Measurements from ENCODE around the gene PCBD1.
"Not testable (repeated sequence)": the region's sequence is repeated elsewhere in the genome, so short reads cannot be mapped to it uniquely, and the experiment has no call there.

PCBD1 gene

DNA sequence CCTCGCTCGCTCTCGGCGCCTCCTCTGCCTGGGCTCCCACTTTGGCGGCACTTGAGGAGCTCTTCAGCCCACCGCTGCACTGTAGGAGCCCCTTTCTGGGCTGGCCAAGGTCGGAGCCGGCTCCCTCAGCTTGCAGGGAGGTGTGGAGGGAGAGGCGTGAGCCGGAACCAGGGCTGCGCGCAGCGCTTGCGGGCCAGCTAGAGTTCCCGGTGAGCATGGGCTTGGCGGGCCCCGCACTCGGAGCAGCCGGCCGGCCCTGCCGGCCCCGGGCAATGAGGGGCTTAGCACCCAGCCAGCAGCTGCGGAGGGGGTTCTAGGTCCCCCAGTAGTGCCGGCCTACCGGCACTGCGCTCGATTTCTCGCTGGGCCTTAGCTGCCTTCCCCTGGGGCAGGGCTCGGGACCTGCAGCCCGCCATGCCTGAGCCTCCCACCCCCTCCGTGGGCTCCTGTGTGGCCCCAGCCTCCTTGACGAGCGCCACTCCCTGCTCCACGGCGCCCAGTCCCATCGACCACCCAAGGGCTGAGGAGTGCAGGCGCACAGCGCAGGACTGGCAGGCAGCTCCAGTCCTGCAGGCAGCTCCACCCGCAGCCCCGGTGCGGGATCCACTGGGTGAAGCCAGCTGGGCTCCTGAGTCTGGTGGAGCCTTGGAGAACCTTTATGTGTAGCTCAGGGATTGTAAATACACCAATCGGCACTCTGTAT is 26.7 kb downstream of the PCBD1 start:
- not testable (repeated sequence) for DNase-seq

GRCh38 chr10:70858759-70859158 is 29.6 kb downstream of the PCBD1 start:
- no peak for DNase-seq

- no peak for DNase-seq
Measured at GRCh38 chr10:70856454-70856853, 31.9 kb downstream of the PCBD1 start.

- DNase-seq = no peak
Measured at GRCh38 chr10:70853457-70853856, 34.9 kb downstream of the PCBD1 start.

GRCh38 chr10:70853038-70853437 is 35.3 kb downstream of the PCBD1 start:
- DNase-seq = no peak

- no peak for DNase-seq
Measured at GRCh38 chr10:70851597-70852475, 36.5 kb downstream of the PCBD1 start.

GRCh38 chr10:70850097-70850496 is 38.3 kb downstream of the PCBD1 start:
- DNase-seq = no peak

GRCh38 chr10:70849582-70850016 is 38.8 kb downstream of the PCBD1 start:
- no peak for DNase-seq

GRCh38 chr10:70847659-70848360 is 40.6 kb downstream of the PCBD1 start:
- DNase-seq = no peak

DNA sequence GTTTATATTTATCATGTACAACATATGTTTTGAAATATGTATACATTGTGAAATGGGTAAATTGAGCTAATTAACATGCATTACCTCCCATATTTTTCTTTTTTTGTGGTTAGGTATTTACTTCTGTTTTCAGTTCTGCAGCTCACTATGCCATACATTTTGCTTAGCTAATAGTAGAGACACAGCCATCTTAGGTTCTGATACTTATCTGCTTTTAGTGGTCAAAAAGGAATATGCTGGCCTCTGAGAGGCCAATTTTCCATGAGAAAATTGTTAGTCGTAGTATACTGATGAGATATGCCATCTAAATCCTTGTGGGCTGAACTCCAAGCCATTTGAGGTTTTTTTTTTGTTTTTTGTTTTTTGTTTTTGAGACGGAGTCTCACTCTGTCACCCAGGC is 41.6 kb downstream of the PCBD1 start:
- DNase-seq = no peak

DNA sequence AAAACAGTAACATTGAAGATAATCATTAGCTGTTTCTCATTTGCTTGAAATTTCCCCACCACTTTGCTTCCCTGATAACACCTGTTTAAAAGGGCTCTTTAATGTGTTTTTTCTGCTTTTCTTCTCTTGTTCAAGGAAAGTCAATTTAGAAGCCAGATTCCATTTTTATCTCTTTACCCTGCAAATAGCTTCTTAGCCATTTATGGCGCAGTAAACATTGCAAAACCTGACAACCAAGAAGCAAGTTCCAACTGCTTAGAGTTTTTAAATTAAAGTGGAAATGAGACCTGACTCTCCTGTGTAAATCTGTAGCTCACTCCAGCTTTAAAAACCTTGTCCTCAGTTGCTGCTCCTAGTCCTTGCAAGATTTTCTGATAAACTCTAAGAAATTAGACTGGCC is 42.5 kb downstream of the PCBD1 start:
- no peak for DNase-seq

DNA sequence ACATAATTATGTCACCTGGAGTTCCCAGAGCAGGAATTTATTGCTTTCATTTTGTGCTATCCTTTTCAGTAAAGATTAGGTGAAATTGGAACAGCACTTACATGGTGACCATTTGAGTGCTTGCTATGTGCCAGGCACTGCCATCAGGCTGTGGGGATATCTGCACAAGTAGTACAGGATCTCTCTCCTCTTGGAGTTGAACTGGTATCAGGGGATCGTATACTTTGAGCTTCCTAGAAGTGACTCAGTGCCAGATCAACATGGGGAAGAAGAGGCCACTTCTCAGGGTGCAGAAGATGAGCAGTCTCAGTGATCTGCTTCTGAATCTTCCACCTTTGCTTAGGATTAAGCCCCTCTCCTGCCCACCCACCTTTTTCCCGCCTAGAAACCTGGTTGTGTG is 43.1 kb downstream of the PCBD1 start:
- DNase-seq = no peak

DNA sequence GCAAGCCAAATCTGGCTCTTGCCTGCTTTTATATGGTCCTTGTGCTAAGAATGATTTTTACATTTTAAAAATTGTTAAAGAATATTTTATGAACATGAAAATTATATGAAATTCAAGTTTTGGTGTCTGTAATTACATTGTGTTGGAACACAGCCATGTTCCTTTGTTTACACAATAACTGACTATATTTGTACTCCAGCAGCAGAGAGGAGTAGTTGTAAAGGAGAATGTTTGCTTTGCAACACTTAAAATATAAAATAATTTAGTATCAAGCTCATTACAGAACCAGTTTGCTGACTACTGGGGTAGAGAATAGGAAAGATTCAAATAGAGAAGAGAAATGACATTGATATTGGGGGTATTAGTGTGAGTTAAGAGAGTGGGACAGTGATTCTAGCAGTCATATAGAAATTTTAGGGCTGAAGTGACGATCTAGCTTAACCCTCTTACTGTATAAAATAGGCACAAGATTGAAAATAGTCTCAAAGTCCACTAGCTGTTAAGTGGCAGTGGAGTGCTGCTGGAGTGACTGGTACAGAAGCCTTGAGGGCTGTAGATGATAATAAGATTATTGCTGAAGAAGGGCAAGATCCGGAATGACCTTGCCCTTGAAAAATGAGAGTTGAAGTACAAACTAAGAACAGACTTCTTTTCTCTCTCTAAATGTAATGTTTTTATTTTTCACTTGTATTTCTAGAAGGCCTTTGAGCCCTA is 44.4 kb downstream of the PCBD1 start:
- DNase-seq = no peak

GRCh38 chr10:70843333-70843732 is 45.0 kb downstream of the PCBD1 start:
- DNase-seq = no peak

DNA sequence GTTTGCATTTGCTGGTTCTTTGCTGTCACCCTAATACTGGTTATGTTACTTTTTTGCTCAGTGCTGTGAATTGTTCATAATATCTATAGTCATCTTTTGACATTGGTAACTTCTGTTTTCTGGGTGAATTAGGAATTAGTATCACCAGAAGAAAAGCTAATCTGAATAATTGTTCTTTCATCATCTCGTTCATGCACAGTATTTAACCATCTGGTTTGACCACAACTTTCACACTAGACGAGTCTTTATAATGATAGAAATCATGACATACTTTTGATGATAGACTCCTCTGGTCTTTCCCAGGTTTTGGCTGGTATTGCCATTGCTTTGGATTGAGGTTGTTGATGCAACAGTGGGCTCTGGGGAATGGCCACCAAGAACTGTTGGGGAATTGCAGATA is 47.5 kb downstream of the PCBD1 start:
- no peak for DNase-seq

DNA sequence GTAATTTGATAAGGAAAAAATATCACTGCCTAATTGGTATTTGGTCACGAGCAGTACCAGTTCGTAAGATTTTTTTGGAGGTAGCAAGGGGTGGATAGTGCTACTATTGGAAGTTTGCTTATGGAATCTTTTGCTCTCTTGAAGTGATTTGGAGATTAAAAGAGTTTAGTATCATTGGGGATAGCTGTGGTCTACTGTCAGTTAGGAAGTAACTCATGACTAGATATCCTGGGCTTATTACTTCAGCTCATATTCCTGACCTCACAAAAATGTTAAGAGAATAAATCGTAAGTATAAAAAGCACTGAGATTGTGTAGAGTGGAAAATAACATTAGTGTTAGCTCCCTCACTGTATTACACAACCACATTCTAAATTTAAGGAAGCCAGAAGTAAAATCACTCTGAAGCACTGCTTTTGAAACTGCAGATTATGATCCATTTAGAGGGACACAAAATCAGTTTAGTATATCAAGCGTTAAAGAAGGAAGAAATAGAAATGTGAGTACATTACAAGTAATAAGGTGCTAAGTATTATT is 50.0 kb downstream of the PCBD1 start:
- no peak for DNase-seq

- DNase-seq = no peak
Measured at GRCh38 chr10:70837660-70838059, 50.7 kb downstream of the PCBD1 start.

- no peak for DNase-seq
Measured at GRCh38 chr10:70836319-70836718, 52.0 kb downstream of the PCBD1 start.

GRCh38 chr10:70834441-70835151 is 53.8 kb downstream of the PCBD1 start:
- DNase-seq = no peak

DNA sequence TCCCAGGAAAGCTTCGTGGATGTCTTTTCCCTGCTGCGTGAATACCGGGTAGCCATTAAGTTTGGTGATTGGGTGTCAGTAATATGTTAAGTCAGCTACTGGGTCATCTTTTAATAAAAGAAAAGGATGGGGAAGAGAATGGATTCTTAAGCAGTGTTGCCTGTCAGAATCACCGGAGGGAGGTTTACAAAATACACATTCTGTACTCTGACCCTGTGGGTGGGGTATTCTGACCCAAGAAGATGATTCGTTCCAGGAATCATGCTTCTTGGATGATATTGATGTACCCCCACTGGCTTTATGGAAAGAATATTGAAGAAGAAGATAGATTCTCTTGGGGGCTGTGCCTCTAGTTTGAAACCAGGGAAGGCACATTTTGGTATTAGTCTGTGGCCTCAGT is 54.3 kb downstream of the PCBD1 start:
- DNase-seq = no peak

DNA sequence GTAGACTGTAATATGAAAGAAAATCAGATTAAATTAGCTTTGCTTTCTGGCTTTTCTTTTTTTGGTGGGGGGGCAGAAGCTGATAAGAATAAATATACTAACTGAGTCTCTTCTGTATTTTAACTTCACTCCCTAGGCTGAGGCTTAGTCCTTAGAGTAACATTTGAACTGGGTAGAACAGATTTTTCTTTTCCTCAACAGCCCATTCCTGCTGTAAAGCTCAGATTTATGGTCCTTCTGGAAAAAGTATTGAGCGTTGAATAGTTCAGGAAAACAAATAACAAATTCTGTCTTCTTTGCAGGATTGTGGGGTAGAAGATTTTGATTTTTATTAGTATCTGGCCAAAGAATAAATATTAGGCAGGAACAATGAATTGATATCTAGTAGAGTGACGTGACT is 54.8 kb downstream of the PCBD1 start:
- no peak for DNase-seq

Measured in activated CD4-positive, alpha-beta T cell treated with anti-CD3 and anti-CD28 coated beads for 48 hours (primary cell).